Limb (tissue), 2 donors: ENCODE data around the gene EYS.
"Not testable (repeated sequence)": the region's sequence is repeated elsewhere in the genome, so short reads cannot be mapped to it uniquely, and the experiment has no call there.

ENCODE experiments used
- DNase-seq, 2 donors: peaks; one replicate each; pipeline ENCODE4 v3.0.0-alpha.2; 2016; ENCODE audit errors: extremely low spot score in 2 of 2

Gene EYS

DNA sequence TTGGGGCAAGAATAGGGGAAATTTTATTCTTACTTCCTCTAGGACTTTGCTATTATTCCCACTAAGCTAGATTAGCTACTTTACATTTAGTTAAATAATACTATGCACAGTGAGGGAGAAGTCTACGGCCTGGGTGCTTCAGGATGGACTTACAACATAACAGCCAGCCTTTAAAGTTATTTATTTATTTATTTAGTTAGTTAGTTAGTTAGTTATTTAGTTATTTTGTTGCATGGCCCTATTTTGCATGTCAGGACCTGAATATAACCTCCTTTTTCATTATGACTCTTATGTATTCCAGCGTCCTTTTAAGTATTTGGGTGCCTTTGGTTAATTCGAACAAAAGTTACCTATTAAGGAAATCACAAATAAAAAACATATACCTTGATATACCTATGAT is 238.7 kb downstream of the EYS start:
- DNase-seq, result no peak

DNA sequence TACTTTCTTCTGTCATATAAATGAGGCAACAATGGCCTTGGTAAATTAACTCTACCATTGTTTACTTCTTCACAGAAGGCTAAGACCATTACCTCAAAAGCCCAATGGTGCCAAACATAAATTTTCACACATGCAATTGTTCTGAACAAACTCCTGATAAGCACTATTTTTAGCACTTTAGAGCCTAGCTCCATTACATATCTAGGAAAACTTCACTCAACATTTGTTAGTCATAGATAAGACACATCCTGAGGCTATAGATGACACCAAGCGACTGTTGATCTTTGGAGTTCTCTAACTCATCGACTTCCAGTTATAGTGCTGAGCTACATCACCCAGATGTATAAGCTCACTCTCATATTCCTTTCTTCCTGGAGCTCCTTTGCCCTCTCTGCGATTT is 245.9 kb downstream of the EYS start:
- DNase-seq, result no peak

DNA sequence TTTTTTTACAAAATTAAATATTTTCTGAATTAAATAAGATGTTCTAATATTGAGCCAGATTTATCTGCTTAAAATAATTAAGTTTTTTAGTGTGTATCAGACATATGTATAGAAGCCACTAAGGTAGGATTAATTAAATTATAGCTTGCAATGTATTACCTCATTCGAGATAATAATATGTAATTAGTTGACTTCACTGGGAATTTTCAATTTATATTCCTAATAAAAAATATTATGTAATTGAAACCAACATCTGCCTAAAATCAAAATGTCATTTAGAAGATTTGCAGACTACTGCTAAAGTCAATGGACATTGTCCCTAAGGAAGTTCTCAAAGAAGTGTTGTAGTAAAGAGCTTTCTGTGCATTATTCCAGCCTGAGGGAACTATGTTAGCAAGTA is 254.7 kb downstream of the EYS start:
- DNase-seq, result no peak

DNA sequence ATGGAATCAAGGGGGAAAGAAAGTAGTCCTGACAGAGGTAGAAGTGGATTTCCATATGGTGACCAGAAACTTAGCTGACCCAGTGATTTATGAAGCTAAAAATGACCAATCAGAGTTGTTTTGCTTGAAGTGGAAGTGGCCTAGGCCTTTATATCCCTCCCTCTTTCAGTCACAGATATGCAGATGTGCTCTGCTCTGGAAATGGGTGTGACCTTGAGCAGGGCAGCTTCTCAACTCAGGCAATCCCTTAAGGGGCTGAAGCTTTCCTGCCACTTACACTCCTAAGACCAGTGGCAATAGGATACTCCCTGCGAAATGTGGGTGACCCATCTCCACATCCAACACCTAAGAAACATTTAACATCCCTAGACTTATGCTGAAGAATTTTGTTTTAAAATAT is 256.6 kb downstream of the EYS start:
- no peak for DNase-seq

DNA sequence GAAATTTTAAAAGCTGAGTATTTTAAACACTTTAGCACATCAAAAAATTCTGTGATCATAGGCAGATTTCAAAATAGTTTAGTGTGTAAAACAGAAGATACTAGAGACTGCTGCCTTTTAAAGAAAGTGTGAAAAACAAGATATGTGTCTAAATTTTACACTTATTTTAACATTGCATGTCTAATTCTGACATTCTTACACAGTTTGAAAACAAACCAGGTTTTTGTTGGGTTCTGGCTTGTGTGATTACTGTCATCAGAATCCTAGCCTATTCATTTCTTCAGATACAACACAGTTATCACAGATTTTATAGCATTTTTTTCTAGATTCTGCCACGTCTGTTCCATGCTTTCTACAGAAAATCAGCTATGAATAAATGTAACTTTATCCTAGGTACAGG is 257.1 kb downstream of the EYS start:
- no peak for DNase-seq

DNA sequence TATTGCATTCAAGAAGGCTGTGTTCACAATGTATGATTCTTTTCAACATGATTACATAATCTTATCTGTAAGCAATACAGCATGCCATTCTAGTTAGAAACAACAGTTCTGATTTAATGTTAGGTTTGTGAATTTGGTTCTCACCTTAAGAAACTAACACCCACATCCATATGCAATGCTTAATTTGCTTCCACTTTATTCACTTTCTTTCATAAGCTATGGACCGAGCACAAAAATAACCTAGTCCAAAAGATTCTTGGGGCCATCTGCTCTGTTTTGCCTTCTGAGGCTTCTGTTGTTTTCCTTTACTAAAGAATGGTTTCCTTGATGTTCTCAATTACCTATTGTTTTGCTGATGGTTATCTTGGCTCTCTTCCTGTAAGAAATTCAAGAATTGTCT is 258.2 kb downstream of the EYS start:
- no peak for DNase-seq

DNA sequence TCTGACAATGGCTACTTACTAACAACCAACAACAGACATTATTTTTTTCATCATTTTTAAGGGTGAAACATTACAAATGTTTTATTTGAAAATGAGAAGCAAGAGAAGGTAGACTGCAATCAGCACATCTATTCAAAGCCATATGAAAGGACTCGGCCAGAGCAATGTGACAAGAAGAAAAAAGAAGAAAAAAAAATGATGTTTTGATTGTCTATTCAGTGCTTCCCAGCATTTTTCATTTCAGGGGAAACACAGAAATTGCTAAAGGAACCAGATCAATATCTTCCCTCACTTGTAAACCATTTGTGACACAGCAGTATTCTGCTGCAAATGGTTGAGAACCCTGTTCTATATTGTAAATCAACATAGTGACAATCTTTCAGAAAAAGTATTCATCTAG is 270.7 kb downstream of the EYS start:
- DNase-seq, result no peak

DNA sequence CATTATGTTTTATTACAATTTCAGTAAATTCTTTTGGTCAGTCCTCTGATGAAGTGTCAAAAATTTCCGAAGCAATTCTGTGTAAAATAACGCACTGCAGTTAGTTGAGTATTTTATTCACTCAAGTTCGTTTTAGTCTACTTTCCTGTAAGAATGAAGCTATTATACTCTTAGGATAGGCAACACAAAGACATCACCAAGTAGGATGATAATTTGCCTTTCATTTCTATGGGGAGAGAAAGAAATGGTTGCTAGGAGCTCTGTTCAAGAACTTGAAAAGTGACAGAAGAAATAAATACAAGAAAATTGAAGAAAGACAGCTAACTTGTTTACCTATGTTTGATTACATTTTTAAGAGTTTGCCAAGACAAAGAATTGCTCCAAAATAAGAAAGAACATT is 290.4 kb downstream of the EYS start:
- DNase-seq, result no peak

DNA sequence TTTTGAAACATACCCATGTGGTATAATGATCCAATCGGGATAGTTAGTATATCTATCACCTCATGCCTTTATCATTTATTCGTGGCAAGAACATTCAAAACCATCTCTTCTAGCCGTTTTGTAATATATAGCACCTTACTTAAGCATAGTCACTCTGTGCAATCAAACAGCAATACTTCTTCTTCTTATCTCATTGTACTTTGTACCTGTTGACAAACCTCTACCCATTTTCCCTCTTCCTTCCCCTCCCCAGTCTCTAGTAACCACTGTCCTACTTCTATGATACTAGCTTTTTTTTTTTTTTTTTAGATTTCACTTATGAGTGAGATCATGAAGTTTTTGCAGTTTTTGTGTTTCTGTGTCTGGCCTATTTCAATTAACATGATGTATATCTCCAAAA is 296.7 kb downstream of the EYS start:
- no peak for DNase-seq

DNA sequence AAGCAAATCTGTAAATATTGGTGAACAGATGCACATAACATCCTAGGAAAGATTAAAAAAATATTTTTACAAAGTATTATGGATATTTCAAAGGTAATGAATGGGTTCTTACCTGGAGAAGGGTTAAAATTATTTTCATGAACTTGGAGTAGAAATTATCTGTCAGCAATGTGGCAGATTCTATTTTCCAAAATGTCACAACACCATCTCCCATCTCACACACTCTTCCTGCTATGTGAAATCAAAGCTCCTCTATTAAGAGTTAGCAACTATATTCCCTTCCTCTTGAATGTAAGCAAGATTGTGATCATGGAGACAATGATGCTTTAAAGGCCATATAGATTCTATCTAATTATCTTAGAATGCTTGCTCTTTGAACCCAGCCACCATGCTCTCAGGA is 304.5 kb downstream of the EYS start:
- DNase-seq, result no peak

DNA sequence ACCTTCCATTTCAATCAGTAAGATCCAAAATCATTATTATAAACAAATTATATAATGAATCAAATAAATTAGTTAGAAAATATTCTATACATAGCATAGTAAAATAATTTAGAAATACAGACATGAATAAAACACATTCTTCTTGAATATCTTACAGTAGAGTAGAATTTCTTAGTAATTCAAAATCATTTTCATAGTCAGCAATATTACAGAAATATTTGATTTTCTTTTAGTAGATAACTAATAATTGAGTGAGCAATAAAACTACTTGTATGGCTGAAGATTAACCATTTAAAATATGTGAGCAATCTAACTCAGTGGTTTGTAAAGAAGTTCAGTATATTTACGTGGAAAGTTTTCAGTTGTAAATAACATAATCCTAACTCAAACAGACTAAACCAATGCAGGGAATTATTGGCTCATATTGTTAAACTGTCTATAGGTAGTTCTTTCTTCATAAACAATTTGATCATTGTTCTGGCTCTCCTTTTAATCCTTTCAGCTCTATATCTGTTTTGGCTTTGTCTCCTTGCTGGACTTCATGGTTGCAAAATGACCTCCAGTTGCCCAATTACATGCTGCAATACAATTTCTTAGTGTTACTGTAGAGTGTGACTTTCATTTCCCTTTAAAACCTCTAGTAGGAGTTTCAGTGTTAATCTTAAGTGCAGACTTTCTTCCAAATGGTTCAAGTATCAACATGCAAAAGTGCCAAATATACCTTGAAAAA is 307.5 kb downstream of the EYS start:
- no peak for DNase-seq

DNA sequence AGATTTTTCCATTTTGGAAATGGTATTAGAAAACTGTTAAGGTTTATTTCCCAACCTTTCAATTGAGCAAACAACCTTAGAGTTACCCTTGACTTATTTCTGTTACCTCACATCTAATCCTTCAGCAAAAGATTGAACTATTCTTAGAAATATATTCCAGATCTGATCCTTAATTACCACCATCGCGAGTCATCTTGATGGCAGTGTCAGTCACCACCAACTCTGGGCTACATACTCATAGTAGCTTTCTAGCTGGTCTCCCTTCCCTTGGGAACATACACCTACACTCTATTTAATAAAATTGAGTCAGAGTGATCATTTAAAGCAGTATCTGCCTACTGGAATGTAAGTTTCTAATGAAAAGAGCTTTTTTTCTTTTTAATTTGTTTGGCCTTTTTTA is 308.2 kb downstream of the EYS start:
- no peak for DNase-seq

DNA sequence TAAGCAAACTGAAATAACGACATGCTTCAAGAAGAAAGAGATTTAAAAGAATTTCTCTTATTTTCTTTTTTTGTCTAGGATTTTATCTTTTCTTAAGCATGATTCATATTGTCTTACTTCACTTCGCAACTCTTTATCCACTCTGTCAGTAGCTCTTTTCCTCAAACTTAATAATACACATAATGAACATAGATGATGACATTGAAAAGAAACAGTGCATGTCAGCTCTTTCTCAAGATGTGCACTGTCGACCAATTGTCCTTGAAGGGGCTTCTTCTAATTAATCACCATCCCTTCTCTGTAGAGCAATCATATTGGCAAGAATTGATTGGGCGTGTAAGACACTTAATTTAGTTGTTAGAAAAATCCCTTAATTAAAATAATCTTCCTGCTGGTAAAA is 356.5 kb downstream of the EYS start:
- DNase-seq, result no peak

DNA sequence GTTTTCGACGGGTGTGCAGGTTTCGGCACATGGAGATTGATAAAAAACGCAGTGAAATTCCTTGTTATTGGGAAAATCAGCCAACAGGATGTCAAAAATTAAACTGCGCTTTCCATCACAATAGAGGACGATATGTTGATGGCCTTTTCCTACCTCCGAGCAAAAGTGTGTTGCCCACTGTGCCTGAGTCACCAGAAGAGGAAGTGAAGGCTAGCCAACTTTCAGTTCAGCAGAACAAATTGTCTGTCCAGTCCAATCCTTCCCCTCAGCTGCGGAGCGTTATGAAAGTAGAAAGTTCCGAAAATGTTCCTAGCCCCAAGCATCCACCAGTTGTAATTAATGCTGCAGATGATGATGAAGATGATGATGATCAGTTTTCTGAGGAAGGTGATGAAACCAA is 404.4 kb downstream of the EYS start:
- not testable (repeated sequence) for DNase-seq

DNA sequence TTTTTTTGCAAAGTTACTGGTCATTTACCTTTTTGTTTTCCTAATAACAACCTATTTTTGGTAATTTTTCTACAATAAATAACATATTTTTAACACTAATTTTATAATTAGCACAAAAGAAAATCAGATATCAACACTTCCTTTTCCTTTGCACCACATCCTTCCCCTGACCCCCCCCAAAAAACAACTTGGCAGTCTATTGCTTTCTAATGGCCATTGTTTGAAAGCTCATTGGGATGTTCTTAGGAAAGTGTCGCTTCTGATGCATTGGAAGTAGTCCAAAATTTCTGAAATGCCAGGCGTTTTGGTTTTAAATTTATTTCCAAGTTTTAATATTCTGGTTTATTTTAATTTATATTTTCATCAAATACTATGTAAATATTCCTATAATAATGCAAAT is 407.8 kb downstream of the EYS start:
- DNase-seq, result no peak

DNA sequence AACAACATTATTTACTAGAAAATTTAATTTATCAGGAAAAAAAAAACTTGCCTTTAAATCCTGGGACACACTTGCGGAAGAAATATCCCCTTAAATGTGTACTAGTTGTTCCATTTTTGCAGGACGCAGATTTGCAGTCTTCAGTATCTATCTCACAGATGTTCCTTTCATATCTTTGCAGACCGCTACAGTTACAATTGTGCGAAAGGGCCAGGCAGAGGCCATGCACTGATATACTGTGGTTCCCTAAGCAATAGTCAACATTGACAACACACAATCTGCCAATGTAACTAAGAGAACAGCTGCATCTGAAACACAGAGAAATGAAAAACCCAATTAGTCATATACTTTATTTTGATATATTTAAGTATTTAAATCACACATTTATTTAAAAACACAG is 411.2 kb downstream of the EYS start:
- DNase-seq, result no peak

DNA sequence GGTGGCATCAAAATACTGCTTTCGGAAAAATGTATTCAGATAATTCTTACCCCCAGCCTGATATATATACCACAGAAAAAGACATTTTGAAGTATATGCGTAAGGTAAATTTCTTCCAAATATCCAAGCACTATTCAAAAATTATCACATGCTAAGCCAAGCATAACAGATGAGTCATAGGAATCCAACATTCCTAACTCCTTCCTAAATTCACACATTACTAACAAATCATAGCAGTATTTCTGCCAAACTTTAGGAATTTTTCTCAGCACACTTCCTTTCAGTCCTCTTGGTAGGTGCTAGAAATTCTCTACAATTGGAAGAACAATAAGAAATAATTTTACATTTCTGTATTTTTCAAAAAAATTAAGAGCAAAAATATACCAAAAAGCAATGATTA is 417.5 kb downstream of the EYS start:
- no peak for DNase-seq

DNA sequence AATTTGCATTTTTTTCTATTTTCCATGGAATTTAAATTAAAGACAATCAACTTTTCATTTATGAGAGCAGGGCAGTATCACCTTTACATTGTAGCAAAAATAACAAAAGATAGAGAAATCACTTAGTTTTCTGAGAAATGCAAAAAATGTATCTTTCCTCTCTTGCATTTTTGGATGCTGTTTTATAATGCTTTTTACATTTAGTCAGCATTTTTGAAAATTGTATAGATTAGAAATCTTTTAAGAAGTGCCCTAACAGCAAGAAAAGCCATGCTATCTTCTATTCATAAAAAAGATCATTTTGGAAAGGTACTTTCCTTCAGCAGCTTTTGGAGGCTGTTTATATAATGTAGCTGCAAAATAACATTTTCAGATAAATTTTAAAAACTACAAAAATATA is 421.8 kb downstream of the EYS start:
- DNase-seq, result no peak

DNA sequence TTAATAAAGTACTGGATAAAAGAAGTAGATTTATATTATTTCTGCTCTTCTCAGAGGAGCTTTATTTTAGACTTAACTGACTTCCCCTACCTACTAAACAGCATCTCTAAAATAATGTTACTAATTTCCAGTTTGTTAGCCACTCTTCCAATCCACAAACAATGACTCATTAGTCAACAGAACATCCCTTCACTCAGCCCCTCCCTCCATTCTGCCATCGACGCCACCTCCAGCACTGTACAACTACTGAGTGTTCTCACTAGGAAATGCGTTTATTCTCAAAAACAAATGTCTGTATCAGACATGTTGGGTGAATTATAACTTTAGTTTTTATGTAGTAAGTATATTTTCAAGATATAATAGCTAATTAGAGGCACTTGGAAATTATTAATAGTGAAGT is 427.0 kb downstream of the EYS start:
- DNase-seq, result no peak

DNA sequence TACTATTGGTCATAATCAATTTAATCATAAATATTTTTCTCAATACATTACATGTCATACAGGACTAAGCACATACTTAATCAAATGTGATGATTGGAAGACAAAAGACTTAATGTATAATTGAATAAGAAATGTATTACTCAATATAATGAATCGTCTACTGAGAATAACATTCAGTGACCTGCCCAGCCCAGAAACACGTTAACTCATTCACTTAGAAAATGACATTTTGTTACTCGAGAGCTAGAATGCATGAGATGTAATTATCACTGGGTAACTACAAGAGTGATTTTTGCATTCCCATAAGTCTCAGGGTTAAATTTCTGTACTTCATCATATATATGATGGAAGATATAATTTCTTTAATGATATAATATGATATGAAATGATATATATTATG is 444.8 kb downstream of the EYS start:
- DNase-seq, result no peak

DNA sequence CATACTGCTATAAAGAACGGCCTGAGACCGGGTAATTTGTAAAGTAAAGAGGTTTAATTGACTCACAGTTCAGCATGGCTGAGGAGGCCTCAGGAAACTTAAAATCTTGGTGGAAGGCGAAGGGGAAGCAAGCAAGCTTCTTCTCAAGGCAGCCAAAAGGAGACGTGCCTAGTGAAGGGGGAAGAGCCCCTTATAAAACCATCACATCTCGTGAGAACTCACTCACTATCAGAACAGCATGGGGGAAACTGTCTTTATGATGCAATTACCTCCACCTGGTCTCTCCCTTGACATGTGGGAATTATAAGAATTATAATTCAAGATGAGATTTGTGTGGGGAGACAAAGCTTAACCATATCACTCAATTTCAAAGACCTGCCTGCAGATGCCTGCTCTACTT is 447.0 kb downstream of the EYS start:
- DNase-seq, result no peak

DNA sequence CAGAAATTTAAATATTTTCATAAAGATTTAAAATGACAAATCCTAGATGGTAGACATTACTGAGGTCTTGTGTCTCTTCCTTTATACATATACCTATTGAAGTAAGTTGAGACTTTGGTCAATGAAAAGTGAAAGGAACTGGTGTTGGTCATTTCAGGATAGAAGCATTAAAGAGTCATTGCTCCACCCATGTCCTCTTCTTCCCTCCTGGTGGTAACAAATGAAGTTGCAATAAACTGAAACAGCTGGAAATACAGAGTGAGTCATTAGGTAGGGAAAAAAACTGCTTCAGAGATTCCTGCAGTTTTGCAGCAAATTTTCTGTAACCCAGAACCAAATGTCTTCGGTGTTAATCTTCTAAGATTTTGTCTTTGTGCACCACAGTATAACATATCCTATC is 448.0 kb downstream of the EYS start:
- DNase-seq, result no peak

DNA sequence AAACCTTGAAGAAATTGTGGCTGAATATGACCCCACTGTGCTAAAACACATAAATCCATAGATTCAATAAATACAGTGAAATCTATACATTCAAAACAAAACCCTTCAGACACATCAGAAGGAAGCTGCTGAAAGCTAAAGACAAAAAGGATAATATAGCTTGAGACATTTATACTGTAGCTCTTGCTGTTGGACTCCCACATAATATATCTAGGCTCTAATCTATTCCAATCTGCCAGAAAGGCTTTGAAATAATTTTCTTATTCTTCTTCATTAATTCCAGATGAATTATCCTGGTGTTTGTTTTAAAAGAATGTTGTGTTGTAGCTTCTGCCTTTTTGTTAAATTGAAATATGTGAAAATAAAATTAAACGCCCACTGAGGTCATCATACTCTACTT is 454.0 kb downstream of the EYS start:
- DNase-seq, result no peak

DNA sequence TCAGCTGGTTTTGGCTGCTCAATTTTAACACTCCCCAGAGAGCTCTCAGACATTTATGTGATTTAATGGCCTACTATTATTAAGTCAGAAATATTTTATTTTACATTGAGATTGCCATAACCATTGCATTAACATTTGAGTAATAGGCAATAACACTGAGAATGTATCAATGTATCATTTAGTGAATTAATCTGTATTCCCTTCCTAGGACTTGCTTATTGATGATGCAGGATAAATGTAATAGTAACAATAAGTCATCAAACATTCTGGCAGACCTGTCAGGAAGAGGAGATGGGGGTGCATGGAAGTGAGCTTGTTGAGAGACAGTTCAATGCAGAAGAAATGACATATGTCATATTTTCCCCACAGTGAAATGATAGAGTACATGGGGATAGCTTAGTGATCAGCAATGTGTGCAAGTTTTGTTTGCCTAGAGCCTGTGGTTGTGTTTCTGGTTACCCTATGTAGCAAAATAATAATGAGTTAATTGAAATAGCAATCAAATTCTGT is 458.9 kb downstream of the EYS start:
- DNase-seq, result no peak
